DMS53 treated with DMSO at 0.1 percent for 48 hours (cell line): ENCODE measurements around the gene S100A7.
"Not testable (repeated sequence)": the region's sequence is repeated elsewhere in the genome, so short reads cannot be mapped to it uniquely, and the experiment has no call there.

ENCODE experiments used
- DNase-seq: peaks from one replicate; lab custom pipeline; 2025; ENCODE audit not compliant: unreplicated experiment; lab: John Stamatoyannopoulos, UW

Gene S100A7

DNA sequence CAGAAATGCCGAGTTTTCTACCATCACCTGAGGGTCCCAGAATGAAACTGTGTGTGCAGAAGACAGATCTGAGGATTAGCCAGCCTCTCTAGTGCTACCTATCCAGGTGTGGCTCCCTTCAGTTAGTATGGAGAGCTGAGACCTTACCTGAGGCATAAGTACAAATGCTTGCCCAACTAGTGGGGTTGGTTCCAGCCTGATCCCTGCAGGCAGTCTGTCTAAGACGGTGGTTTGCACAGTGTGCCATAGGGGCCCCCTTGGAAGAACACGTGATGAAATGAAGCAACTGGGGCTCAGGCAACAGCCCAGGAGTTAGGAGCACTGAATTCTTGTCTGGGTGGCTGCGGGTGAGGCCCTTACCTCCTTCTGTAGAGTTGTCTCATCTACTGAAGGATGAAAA lies 28.5 kb downstream of the S100A7 start:
- DNase-seq: no peak

DNA sequence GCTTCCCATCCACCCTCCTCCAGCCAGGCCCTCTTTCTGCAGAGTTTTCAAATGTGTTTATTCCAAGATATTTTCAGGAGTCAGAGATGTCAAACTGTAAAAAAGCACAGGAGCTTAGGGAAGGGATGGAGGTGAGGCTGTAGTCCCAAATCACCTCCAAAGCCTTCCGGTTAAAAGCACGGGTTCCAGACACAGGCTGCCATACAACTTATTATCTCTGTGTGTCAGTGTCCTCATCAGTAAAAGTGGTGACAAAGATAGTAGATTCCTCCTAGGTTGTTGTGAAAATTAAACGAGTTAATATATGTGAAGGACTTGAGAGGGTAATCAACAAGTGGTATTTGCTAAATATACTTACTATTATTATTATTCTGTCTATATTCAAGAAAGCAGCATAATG lies 29.0 kb downstream of the S100A7 start:
- no peak for DNase-seq

DNA sequence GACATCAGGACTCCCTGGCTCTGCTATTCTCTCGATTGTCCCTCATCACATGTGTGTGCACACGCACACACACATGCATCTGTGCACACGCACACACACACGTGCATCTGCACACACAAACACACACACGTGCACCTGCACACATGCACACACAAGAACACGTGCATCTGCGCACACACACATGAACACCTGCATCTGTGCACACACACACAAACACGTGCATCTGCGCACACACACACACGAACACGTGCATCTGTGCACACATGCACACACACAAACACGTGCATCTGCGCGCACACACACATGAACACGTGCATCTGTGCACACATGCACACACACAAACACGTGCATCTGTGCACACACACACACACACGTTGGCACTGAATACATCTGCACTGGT lies 29.4 kb downstream of the S100A7 start:
- no peak for DNase-seq

DNA sequence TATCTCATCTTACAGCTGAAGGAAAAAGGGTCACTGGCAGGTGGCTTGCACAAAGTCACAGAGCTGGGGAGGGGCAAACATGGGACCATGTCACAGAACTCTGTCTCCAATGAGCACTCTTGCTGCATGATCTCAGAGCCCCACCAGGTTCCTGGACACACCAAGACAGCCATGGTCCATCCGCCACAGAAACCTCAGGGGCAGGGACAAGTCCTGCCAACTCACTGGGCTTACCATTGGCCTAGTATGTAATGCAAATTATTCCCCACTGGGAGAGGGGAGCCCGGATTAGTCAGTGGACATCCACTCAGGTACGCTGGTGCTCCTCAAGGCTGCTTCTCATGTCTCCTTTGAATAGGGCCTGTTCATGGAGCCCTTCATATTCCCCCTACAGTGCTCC lies 29.9 kb downstream of the S100A7 start:
- no peak for DNase-seq

DNA sequence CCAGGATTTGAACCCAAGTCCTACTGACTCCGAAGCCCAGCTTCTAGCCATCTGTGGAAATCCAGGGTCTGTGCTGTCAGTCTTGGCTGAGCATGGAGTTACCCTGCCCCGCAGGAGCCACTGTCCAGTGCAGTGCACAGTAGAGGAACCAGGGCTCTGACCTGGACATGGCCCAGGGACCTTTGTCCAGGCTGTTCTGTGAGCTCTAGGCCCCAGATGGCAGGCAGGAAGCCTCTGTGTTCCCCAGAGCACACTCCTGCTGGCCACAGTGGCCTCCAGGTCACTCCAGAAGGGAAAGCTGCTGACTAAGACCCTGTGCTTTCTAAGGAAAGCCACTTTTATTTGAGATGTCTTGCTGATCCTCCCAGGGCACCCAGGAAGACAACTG lies 30.3 kb downstream of the S100A7 start:
- DNase-seq: no peak

DNA sequence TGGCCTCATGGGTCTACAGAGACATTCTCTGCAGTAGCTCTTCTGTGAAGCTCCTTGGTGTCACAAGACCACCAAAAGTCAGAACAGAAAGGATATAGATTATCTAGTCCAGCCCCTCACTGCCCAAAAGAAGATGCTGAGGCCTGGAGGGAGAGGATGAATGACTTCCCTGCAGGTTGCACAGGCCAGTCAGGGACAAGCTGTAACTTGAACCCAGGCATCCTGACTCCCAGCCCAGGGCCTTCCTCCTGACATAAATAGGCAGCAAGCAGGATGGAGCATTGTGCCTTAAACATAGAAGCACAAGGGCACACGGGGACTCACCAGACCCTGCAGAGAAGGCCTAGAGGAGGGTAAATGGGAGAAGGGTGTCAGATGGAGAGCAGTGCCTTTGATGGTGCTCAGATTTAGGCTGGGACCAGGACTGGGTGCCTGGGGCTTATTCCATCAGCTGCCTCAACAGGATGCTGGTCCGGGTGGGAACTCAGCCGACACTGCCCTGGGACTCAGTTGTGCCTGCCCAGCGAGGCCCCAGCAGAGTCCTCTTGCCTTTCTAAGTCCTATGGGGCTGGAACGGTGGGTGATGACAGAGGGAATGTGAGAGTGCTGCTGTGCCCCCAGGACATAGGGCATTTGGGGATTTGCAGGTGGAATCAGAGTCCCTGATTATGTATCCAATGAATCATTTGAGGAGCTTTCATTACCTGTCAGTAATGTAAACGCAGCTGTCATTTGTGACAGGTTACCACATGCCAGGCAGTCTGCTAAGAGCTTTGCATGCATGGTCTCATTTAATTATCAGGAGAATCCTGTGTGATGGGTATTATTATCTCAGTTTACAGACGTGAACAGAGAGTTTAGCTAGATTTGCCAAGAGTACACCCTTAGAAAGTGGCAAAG lies 30.9 kb downstream of the S100A7 start:
- no peak for DNase-seq

- DNase-seq: no peak
Observed at GRCh38 chr1:153428791-153429190, 31.7 kb downstream of the S100A7 start.

DNA sequence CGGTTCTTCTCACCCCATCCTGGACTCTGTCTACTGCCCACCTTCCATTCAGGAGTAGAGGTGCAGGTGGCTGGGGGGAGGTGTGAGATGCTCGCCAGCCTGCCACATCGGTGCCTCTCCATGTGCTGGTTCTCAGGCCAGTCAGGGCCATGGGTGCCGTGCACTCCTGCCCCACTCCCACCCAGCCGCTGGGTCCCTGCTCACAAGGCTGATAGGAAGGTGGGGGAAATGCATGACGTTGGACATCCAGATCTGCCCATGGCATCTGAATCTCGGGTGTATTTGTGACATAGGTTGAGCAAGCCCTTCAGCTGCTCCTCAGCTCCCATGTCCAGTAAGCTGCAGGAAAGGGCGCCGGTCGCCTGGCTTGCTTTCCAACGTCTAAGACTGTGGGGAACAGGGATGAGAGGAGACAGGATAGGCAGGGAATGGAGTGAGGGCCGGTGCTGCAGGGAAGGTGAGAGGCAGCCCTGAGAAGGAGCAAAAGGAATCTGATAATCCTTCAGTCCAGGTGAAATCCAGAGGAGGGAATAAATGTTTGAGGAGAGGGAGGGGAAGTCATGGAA lies 32.3 kb downstream of the S100A7 start:
- no peak for DNase-seq

- no peak for DNase-seq
Observed at GRCh38 chr1:153426809-153427208, 33.6 kb downstream of the S100A7 start.

DNA sequence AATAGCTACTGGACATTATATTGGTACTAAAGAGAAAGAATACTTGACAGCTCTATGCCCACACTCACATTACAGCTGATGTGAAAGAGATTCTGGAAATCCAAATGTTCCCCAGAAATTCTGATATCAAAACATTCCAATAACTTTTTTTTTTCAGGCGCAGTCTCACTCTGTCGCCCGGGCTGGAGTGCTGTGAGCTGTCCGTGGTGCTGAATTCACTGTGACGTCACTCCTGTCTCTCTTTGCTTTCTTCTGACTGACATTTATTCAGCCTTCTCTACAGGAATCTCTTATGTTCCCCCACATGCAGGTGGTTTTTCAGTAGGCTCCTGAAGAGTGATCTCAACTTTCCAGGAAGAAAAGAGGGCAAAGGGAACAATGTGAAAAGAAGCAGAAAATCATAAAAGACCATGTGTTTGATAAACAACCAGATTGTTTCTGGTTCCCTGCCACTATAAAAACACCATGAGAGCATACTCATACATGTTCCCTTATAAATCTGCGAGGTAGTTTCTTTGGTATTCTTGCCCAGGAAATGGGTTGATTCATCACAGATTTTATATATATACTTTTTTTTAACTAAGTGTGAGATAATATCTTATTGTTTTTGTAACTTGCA lies 37.9 kb downstream of the S100A7 start:
- DNase-seq: no peak

DNA sequence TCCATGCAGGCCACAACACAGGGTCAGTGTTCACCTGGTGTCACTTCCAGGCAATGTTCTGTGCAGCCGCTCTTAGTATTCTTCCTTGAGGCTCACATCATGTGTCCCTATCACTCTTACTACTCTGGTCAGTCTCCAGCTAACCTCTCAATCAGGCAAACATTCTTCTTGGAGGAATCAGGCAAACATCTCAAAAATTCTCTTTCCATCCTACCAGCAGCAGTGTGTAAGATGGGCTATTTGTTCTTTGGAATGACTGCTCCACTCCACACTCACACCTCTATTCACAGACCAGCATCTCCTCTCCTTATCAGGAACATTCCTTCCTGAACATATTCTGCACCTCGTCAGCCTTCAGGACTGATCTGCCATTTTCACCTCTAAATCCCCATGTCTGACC lies 40.1 kb downstream of the S100A7 start:
- DNase-seq: no peak

- DNase-seq: not testable (repeated sequence)
Observed at GRCh38 chr1:153419436-153419793, 41.0 kb downstream of the S100A7 start.

DNA sequence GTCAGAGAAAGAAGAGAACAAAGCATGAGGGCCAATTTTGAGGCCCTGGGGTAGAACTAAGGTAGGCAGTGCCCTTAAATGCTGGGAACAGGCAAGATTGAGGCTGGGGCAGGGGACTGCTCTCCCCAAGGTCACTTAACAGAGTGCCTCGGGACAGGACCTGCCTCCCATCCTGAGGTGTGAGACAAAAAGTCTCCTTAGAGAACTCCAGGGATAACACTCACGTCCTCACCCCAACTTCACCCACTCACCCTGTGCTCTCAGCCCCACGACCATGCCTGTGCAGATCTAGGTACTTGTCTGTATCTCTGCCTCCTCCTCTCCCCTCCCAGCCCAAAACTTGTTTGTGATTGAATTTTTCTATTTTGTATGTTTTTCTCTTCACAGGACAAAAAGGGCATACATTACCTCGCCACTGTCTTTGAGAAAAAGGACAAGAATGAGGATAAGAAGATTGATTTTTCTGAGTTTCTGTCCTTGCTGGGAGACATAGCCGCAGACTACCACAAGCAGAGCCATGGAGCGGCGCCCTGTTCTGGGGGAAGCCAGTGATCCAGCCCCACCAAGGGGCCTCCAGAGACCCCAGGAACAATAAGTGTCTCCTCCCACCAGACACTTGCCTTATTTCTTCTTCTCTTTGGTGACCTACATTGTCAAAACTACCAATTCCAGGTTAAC lies 41.6 kb downstream of the S100A7 start:
- not testable (repeated sequence) for DNase-seq

GRCh38 chr1:153417136-153417888 lies 43.1 kb downstream of the S100A7 start:
- DNase-seq: no peak

- no peak for DNase-seq
Observed at GRCh38 chr1:153415850-153416570, 44.4 kb downstream of the S100A7 start, which contains the start of gene S100A7A. Gene S100A7A, plus strand, starts transcription at chr1:153416520. Its CDS starts 1,563 bp downstream, at chr1:153418083.

DNA sequence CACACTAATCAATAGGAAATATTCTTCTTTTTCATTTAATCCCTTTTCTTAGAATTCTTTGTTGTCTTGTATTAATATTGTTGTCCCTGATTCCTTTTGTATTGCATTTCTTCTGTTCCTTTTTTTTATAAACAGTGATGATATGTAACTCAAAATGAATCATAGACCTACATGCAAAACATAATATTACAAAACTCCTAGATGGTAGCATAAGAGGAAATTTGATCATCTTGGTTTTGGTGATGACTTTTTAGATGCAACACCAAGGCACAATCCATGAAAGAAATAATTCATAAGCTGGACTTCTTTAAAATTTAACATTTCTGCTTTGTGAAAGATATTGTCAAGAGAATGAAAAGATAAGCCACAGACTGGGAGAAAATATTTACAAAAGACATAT lies 46.5 kb downstream of the S100A7 start:
- not testable (repeated sequence) for DNase-seq
